KMS-11 (cell line): Measurements from ENCODE around the gene CACUL1.
"Not testable (repeated sequence)": the region's sequence is repeated elsewhere in the genome, so short reads cannot be mapped to it uniquely, and the experiment has no call there.

Source experiments
- H2AFZ ChIP-seq: fragments of 200-600 bp; sonication (generic); 2 replicates; pipeline ENCODE4 v1.6.1; 2016; ENCODE audit warnings: antibody characterized with exemption, mixed run types, low read depth
- H3K27ac ChIP-seq: fragments of 200-600 bp; sonication (generic); 2 replicates; pipeline ENCODE4 v1.6.1; 2016; ENCODE audit warnings: mild to moderate bottlenecking, mixed run types
- H3K27me3 ChIP-seq: fragments of 200-600 bp; sonication (generic); 2 replicates; pipeline ENCODE4 v1.6.1; 2017; ENCODE audit warnings: mild to moderate bottlenecking, low read depth, mixed run types, moderate library complexity; ENCODE audit not compliant: insufficient read depth
- H3K36me3 ChIP-seq: fragments of 200-600 bp; sonication (generic); 2 replicates; pipeline ENCODE4 v1.6.1; 2017; ENCODE audit warnings: mild to moderate bottlenecking, mixed run types; ENCODE audit not compliant: insufficient read depth
- H3K4me1 ChIP-seq: fragments of 200-600 bp; sonication (generic); 2 replicates; pipeline ENCODE4 v1.6.1; 2016; ENCODE audit warnings: mild to moderate bottlenecking, low read depth, mixed run types; ENCODE audit not compliant: poor library complexity, severe bottlenecking
- H3K4me2 ChIP-seq: fragments of 200-600 bp; sonication (generic); 2 replicates; pipeline ENCODE4 v1.7.0; 2016; ENCODE audit warnings: mild to moderate bottlenecking, mixed run types
- H3K4me3 ChIP-seq: fragments of 200-600 bp; sonication (generic); IDR thresholded peaks from 2 replicates; pipeline ENCODE4 v1.6.1; 2017; ENCODE audit warnings: low read depth, low read length, mixed read lengths; ENCODE audit not compliant: insufficient read depth
- H3K79me2 ChIP-seq: fragments of 200-600 bp; sonication (generic); 2 replicates; pipeline ENCODE4 v1.6.1; 2016; ENCODE audit warnings: low read depth, mixed run types; ENCODE audit not compliant: insufficient read depth
- H3K9ac ChIP-seq: fragments of 200-600 bp; sonication (generic); 2 replicates; pipeline ENCODE4 v1.6.1; 2016; ENCODE audit warnings: mild to moderate bottlenecking, mixed run types
- H4K20me1 ChIP-seq: fragments of 200-600 bp; sonication (generic); 2 replicates; pipeline ENCODE4 v1.6.1; 2016; ENCODE audit warnings: mild to moderate bottlenecking, mixed run types; ENCODE audit not compliant: insufficient read depth
- CTCF ChIP-seq: fragments of 200-600 bp; sonication (generic); conservative IDR thresholded peaks from 2 replicates; pipeline ENCODE4 v1.6.1; 2017; ENCODE audit warnings: low read depth, mild to moderate bottlenecking, antibody characterized with exemption, low read length, moderate library complexity, mixed read lengths

The CACUL1 gene

DNA sequence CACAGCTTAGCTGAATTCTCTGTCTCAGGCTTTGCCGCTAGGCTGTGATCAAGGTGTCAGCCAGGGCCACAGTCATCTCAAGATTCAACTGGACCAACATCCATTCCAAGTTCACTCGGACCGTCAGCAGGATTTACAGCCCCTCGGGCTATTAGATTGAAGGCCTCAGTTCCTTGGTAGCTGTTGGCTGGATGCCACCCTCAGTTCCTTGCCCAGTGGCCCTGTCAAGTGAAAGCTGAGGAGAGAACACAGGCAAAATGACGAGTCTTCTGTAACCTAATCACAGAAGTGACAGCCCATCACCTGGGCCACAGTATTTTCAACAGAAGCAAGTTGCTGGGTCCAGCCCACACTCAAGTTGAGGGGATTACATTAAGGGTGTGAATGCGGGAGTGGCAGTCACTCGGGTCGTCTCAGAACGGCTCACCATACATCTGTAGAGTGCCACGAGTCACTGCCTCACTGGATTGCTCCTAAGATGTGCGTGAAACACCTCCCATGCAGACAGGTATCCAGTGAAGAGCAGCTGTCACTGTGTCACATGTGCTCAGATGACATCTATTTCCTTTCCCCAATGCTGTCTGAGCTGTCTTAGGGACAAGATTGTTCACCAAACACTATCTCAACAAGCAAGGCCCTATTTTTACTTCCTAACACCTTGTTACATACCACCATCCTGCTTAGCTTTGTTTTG lies 80.4 kb downstream of the CACUL1 start:
- H4K20me1 ChIP-seq, result no peaks in the 10 kb centered on the region
- no peak for TF ChIP-seq CTCF
- H2AFZ ChIP-seq, result no peak overlapping the region

GRCh38 chr10:118672766-118673715 lies 81.7 kb downstream of the CACUL1 start:
- Histone ChIP-seq H3K27me3 (no peaks in the 10 kb centered on the region), H3K36me3 (no peaks in the 10 kb centered on the region), H3K4me2 (no peak overlapping the region), H3K4me3 (no peak overlapping the region), H3K9ac (no peak overlapping the region), H2AFZ (no peak overlapping the region), H4K20me1 (no peaks in the 10 kb centered on the region), H3K4me1 (no peaks in the 10 kb centered on the region), H3K79me2 (no peaks in the 10 kb centered on the region), H3K27ac (no peak overlapping the region)
- no peak for TF ChIP-seq CTCF

More for the DNA sequence above, 80.4 kb downstream of the CACUL1 start:
- H3K27me3 ChIP-seq, result no peaks in the 10 kb centered on the region
- H3K79me2 ChIP-seq, result no peaks in the 10 kb centered on the region
- H3K4me2 ChIP-seq, result no peak overlapping the region
- H3K4me1 ChIP-seq, result no peaks in the 10 kb centered on the region
- no peak overlapping the region for H3K4me3 ChIP-seq
- no peak overlapping the region for H3K27ac ChIP-seq
- H3K36me3 ChIP-seq, result no peaks in the 10 kb centered on the region
- no peak overlapping the region for H3K9ac ChIP-seq

DNA sequence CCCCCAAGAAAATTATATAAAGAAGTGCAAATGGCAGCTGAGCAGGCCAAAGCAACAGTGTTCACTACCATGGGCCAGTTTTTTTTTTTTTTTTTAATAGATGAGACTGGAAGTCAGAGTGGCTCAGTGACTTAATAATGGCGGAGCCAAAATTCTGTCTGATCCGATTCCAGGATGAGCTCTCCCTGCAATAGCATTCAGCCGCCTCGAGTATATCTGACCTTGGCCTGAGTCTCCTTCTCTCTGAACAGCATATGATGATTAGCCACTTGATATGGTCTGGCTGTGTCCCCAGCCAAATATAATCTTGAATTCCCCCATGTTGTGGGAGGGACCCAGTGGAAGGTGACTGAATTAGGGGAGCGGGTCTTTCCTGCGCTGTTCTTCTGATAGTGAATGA lies 82.6 kb downstream of the CACUL1 start:
- Histone ChIP-seq H3K9ac (no peak overlapping the region), H4K20me1 (no peaks in the 10 kb centered on the region), H3K4me3 (no peak overlapping the region), H3K27me3 (no peaks in the 10 kb centered on the region), H3K36me3 (no peaks in the 10 kb centered on the region), H3K27ac (no peak overlapping the region), H3K4me1 (no peaks in the 10 kb centered on the region), H2AFZ (no peak overlapping the region), H3K4me2 (no peak overlapping the region), H3K79me2 (no peaks in the 10 kb centered on the region)
- no peak for TF ChIP-seq CTCF

DNA sequence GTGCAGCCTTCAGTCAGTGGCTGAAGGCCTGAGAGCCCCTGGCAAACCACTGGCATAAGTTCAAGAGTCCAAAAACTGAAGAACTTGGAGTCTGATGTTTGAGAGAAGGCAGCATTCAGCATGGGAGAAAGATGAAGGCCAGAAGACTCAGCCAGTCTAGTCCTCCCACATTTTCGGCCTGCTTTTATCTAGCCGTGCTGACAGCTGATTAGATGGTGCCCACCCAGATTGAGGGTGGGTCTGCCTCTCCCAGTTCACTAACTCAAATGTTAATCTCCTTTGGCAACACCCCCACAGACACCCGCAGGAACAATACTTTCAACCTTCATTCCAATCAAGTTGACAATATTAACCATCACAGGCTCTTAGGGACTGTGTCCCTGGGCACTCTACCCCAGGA lies 83.5 kb downstream of the CACUL1 start:
- not testable (repeated sequence) for H3K27ac ChIP-seq, H3K36me3 ChIP-seq, H3K4me3 ChIP-seq, H2AFZ ChIP-seq, H3K4me2 ChIP-seq, H3K79me2 ChIP-seq, H3K9ac ChIP-seq, H3K4me1 ChIP-seq, H3K27me3 ChIP-seq, H4K20me1 ChIP-seq
